Posterior vena cava (tissue), 2 donors: ENCODE data around the gene GPX4. TPM values are rescaled to one million over a fixed set of nuclear protein-coding genes. Genes with fewer than 3 reads are reported as not detected.

Source experiments
- DNase-seq: peaks from one replicate; pipeline ENCODE4 v3.0.0-alpha.2; 2020; ENCODE audit warnings: low spot score
- intact Hi-C, 2 donors: fragments of 100-400 bp; cut with DNase I; formaldehyde crosslinking; loops; one replicate each; pipeline versions ENCODE4 v1.14.1 to v1.14.2; 2022 to 2023
- total RNA-seq, 2 donors: library from RNA; stranded (reverse); fragmentation: NEBNext Ultra II Directional; extraction: Animal tissue kit (Norgen Biotek cat#: 25700); gene quantifications; one replicate each; pipeline ENCODE4 v1.2.1, GENCODE V29; 2021
- donor health status: DM: yes; HTN: yes; CAD: no.
- donor health status: DM: yes; HTN: yes; CAD: no.

GPX4 gene
- total RNA-seq, 2 donors from 2014 or later, result 176 to 193 TPM

GRCh38 chr19:1136201-1136600 lies 32.4 kb downstream of the GPX4 start:
- DNase-seq, result no peak
- intact Hi-C loops, result no loop called here

DNA sequence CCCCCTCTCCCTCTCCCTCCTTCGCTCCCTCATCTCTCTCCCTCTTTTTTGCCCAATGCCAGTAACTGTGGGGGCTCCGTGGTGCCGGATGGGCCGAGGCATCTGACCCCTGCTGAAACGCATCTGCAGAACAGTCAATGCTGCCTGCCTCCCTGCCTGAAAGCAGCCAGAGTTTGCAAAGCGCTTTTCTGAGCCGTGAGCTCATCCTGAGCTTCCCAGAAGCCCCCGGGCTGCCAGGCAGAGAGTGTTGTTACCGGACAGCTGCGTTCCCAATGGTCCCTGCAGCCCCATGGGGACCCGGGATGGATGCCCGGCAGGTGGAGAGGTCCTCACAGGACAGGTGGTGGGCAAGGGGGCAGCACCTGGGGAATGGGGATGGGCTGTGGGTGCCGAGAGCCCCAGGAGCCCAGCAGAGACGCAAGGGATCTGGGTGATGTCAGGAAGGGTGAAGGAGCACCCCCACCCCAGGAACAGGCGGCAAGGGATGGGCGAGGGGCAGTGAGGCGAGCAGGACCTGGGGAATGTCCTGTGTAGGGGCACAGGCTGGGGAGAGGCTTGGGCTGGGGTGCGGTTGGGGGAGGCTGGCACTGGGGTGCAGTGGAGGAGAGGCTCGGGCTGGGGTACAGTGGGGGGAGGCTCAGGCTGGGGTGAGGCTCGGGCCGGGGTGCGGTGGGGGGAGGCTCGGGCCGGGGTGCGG lies 33.0 kb downstream of the GPX4 start:
- DNase-seq, result no peak
- intact Hi-C loops, result no loop called here

DNA sequence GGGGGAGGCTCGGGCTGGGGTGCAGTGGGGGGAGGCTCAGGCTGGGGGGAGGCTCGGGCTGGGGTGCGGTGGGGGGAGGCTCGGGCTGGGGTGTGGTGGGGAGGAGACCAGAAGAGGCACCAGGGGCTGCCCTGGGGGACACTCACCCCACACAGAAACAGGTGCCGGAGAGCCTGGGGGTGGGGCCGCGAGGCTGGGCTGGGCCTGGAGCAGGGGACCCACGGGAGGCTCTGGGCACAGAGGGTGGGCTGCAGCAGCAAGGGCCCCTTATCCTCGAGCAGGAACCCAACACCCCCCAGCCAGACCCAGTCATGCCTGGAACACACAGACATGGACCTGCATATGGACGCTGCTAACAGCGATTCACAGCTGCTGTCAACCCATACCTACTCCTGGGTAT lies 34.3 kb downstream of the GPX4 start:
- intact Hi-C loops, result no loop called here
- DNase-seq, result no peak

GRCh38 chr19:1139126-1139525 lies 35.3 kb downstream of the GPX4 start:
- intact Hi-C loops, result no loop called here
- DNase-seq, result no peak

- intact Hi-C loops, result no loop called here
- DNase-seq, result no peak
Measured at GRCh38 chr19:1140272-1141027, 36.7 kb downstream of the GPX4 start.

DNA sequence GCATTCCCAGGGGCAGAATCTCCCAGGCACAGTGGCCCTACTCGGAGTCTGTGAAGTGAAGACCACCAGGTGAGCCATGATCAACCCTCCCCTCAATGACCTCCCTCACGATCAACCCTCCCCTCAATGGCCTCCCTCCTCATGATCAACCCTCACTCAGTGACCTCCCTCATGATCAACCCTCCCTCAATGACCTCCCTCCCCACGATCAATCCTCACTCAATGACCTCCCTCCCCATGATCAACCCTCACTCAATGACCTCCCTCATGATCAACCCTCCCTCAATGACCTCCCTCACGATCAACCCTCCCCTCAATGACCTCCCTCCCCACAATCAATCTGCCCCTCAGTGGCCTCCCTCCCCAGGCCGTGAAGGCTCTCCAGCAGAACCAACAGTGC lies 38.1 kb downstream of the GPX4 start:
- DNase-seq, result no peak
- intact Hi-C loops, result no loop called here

DNA sequence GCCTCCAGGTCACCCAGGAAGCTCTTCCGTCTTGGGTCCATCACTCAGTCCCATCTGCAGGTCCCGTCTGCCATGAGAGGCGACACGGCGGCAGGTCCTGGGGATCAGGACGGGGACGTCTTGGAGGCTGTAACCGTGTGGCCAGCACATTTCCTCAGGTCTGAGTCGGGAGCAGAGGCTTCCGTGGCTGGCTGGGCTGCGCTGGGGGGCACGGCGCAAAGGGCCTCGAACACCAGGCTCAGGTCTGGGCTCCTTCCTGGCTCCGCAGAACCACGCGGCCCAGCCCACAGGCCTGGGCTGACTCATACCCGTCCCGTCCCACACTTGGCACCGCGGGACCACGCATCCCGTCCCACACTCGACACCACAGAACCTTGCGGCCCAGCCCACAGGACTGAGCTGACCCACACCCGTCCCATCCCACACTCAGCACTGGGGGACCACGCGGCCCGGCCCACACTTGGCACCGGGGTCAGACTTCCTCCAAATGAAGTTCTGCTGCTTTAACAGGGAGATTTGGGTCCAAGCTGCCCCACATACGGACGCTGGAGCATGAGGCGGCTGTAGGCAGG lies 40.1 kb downstream of the GPX4 start:
- intact Hi-C loops, result no loop called here
- no peak for DNase-seq

DNA sequence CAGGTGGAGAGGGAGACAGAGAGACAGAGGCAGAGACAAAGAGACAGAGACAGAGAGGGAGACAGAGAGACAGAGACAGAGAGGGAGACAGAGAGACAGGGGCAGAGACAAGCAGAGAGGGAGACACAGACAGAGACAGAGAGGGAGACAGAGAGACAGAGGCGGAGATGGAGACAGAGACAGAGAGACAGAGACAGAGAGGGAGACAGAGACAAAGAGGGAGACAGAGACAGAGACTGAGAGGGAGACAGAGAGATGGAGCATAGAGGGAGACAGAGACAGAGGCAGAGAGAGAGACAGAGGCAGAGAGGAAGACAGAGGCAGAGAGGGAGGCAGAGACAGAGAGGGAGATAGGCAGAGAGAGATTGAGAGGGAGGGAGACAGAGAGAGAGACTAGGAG lies 40.9 kb downstream of the GPX4 start:
- intact Hi-C loops, result no loop called here
- DNase-seq, result no peak

DNA sequence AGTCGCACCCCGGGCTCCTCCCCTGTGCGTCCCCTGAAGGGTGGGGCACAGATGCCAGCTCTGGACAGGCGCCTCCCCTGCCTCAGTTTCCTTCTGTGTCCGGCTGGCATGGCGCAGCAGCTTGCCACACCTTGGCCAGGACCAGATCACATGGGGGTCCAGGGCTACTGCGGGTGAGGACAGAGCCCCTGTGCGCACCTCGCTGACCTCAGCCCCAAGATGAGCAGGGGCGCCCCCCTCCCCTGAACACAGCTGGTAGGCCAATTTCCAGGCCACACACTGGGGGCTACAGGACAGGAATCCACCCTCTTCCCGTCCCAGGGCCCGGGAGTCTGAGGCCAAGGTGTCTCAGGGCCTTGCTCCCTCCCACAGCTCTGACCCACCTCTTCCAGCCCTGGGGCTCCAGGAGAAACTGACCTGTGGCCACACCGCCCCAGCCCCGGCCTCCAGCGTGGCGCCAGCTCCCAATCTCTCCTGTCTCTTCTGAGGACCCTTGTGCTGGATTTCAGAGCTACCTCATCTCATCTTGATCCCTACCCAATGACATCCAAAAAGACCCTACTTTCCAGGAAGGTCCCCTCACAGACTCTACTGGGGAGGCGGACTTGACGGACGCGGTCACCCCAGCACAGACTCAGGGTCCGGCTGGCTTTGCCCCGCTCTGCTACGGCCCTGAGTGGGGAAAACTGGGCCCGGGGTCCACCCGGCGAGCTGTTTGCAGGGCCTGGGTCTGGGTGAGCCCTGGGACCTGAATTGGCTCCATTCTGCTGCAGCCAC lies 42.0 kb downstream of the GPX4 start:
- no peak for DNase-seq
- intact Hi-C loops, result no loop called here

DNA sequence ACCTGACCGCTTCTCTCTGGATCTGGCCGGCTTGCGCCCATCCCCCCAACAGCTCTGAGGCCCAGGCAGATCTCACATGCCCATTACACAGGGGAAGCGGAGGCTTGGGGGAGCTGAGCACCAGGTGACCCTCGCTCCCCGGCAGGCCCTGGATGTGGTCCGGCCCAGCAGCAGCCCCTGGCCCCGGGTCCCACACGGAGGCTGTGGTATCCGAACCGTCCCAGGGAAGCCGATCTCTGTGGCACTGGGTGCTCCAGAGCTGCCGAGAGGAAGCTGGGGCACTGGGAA lies 42.6 kb downstream of the GPX4 start:
- DNase-seq, result no peak
- intact Hi-C loops, result no loop called here

DNA sequence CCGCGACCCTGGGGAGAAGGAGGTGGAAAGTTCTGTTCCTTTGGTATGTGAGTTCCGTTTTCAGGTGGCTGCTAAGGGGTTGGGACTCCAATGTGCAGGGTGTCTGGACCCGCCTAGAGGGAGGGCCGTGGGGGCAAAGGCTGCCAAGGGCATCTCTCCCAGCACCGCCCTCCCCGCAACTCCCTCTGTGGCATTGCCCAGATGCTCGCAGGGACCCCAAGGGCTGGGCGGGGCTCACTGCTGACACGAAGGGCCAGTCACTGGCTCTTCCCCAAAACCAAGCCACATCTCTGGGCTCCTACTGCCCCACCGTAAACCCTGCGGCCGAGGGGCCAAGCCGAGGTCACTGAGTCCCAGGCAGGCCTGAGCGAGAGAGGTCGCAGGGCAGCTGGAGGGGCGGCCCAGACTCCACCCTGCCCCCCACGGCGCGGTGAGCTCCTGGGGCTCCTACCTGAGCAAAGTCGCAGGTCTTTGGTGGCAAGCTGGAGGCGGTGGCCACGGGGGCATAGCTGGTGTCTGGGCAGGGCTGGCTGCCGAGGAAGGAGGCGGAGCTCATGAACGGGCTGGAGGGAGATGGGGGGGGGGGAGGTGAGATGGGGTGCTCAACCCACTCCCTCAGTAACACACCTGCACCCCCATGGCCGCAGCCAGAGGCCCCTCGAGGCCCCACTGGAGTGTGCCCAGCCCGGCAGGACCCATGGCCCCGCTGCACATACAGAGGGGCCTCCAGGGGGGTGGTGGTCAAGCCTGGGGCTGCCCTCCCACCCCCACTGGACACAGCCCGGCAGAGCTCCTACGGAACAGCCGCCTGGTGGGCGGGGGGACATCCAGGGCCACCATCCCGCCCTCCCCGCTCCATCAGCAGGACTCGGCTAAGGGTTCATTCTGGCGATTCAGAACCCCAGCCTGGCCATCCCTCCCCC lies 43.3 kb downstream of the GPX4 start:
- intact Hi-C loops, result no loop called here
- DNase-seq, result no peak

- no peak for DNase-seq
- intact Hi-C loops, result no loop called here
Measured at GRCh38 chr19:1147934-1148549, 44.2 kb downstream of the GPX4 start.

DNA sequence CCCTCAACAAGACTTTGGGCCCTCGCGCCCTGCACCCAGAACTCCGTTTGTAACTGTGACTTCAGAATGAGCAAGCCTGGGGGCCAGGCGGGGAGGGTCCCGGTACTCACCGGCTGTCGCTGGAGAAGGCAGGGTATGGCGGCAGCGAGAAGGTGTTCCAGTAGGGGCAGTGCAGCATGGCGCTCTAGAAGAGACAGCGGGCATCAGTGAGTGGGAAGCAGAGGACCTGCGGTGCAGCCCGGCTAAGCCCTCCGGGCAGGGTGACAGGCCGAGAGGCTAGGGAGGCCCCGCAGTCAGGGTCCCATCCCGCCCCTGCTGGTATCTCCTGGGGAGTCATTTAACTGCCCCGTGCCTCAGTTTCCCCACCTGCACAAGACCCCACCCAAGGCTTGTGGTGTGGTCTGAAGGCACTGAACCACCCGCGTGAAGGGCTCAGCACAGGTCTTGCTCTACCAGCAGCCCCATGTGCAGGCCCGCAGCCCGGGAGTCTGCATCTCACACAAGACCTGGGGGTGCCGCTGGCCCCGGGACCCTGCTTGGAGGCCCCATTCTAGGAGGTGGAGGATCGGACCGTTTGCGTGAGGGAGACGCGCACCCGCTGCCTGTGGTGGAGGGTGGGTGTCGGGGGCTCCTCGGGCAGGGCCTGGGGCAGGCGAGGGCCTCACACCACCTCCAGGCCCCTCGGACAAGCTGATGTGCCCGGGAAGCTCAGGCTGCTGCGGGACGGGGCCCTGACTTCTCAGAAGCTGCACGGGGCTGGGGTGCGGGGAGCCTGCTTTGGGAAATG lies 45.7 kb downstream of the GPX4 start:
- DNase-seq, result no peak
- intact Hi-C loops, result loop anchor here in 1 of 2 donors (2.0 kb wide), 1 partner anchor 15 kb away; no protein-coding TSS in a partner anchor

- DNase-seq, result no peak
- intact Hi-C loops, result loop anchor here in 1 of 2 donors (2.0 kb wide), 1 partner anchor 16 kb away; no protein-coding TSS in a partner anchor
Measured at GRCh38 chr19:1150333-1151036, 46.7 kb downstream of the GPX4 start.

GRCh38 chr19:1151037-1151724 lies 47.4 kb downstream of the GPX4 start:
- intact Hi-C loops, result loop anchor here in 1 of 2 donors (2.0 kb wide), 1 partner anchor 16 kb away; no protein-coding TSS in a partner anchor
- DNase-seq, result no peak

- DNase-seq, result peak; percentile 90
- intact Hi-C loops, result loop anchor here in 1 of 2 donors (2.0 kb wide), 1 partner anchor 17 kb away; no protein-coding TSS in a partner anchor
Measured at GRCh38 chr19:1151917-1152587, 48.3 kb downstream of the GPX4 start.
